GM19395 (cell line): ENCODE data around the gene PRKAR1B.
A peak's percentile ranks its signal among the peaks of the same experiment; 100 is the strongest.

Experiments used
- ATAC-seq: cut with Tn5 transposase; IDR thresholded peaks from one replicate; pipeline ENCODE4 v1.9.1; 2021; ENCODE audit warnings: mild to moderate bottlenecking, moderate library complexity; ENCODE audit not compliant: unreplicated experiment

The PRKAR1B gene

GRCh38 chr7:527723-528122 lies 199.4 kb downstream of the PRKAR1B start:
- ATAC-seq: no peak

DNA sequence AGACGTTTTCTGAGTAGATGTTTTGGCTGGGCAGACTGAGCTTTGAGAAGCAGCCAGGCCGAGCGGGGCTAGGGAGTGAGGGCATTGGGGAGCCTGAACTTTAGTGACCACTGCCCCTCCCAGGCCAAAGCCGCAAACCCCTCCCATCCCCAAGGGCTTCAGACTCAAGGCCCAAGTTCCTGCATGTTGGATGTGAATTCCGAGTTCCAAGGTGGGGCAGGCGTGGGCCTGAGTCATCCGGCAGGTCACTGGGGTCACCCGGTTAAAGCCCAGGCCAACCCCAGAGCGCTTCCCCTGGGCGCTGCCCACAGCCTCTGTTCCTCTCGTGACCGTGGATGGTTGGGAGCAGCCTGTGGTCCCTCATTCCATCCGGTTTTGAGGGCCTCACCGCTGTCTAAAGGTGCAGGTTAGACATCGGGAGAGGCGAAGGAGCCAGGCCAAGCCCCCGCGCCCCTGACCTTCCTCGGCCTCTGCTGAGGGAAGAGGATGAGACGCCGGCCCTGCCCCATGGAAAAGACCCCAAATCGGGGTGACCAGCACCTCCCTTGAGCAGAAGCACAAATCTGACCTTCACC lies 200.5 kb downstream of the PRKAR1B start:
- ATAC-seq: no peak

- ATAC-seq: no peak
These were observed 201.3 kb downstream of the PRKAR1B start for GRCh38 chr7:525740-526139.

- ATAC-seq: no peak
These were observed 202.3 kb downstream of the PRKAR1B start for GRCh38 chr7:524800-525199.

- ATAC-seq: no peak
These were observed 203.4 kb downstream of the PRKAR1B start for GRCh38 chr7:523347-524336.

- no peak for ATAC-seq
These were observed 204.1 kb downstream of the PRKAR1B start for GRCh38 chr7:522951-523314.

DNA sequence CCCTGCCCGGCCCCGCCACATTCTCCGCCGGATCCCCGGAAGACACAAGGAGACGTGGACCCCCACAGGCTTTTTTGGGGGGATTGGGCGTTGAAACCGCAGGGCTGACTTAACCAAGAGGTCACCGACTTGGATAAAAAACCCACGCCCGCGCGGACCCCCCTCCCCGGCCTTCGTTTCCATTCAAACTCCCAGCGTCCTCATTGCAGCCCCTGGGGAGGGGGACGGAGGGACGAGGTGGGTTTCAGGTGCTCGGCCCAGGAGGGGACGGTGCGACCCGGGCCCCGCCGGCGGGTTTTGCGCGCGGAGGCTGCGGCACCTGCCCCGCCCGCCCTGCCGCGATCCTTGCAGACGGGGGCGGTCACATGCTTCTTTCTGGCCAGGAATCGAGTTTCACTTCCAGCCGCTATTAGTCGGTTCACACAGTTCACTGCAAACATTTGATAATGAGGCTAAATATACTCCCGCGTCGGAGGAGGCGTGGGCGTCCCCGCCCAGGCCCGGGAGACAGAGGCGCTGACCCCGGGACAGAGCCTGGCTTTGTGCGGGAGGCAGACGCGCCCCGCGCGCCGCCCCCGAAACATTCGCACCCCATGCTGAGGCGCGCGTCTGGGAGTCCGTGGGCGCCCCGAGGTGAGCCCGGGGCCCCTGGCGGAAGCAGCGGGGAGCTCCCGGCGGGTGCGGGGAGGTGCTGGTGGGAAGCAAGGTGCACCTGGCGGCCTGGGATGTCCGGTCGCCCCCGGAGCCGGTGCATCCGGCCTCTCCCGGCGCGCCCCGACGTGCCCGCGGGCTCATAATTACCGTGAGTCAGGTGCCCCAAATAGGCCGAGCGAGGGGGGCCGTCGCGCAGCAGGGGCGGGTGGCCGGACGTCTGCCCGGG lies 204.8 kb downstream of the PRKAR1B start:
- ATAC-seq: peak; percentile 47

DNA sequence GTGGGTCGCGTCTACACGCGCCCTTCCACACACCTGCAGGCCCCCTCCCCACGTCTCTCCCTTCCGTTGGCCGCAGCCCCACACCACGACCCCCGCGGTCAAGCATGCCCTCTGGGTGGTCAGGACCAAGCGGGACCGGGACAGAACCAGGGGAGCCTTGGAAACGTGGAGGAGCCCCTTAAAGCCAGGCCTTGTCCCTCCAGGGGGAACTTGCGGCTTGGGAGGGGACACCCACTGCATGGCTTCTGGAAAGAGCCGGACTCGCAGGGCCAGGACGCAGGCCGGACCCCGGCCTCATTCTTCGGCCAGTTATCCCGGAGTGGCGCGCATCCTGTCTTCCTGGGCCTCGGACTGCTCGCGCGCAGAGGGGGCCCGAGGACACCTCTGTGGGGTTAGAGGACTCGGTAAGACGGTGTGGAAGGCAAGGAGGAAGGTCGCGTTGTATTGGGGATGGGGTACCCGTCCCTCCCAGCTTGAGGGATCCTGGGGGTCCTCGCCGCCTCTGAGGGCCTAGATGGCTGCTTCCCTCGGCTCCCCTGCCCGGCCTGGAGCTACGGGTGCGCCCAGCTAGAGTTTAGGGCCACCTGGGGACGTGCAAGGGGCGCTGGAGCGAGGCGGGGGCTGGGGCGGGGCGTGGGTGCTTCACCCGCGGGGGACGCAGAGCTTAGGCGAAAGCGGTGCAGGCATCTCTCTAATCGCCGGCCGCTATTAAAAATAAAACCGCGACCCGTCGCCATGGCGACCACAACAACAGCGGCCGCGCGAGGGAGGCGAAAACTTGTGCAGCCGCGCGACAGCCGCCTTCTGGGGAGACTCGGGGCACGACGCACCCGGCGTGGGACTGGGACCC lies 205.6 kb downstream of the PRKAR1B start:
- ATAC-seq: no peak

DNA sequence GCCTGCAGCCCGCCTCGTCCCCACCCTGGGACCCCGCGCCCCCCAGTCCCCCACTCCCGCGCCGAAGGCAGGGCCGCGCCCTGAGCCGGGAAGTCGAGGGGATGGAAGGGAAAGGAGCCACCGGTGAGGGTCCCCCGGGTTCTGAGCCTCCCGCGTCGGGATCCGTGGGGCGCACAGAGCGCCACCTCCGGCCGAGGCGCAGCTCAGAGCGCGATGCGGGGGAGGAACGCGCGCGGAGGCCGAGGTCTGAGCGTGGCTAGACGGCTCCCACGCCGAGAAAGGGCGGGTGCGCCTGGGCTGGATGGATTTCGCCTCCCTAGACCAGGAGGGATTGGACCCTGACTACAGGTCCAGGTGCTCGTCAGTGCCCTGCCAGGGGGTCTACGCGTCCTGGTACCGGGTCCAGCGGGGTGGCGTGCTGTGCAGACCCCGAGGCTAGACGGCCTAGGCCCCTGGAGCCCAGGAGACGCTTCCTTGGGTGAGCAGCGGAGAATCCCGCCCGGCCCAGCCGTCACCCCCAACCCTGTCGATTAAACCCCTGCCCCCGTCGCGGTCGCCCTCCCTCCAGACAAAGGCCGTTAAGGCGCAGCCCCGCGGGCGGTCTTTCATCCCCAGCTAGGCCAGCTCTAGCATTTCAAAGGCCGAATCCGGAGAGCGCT lies 206.4 kb downstream of the PRKAR1B start:
- ATAC-seq: no peak

DNA sequence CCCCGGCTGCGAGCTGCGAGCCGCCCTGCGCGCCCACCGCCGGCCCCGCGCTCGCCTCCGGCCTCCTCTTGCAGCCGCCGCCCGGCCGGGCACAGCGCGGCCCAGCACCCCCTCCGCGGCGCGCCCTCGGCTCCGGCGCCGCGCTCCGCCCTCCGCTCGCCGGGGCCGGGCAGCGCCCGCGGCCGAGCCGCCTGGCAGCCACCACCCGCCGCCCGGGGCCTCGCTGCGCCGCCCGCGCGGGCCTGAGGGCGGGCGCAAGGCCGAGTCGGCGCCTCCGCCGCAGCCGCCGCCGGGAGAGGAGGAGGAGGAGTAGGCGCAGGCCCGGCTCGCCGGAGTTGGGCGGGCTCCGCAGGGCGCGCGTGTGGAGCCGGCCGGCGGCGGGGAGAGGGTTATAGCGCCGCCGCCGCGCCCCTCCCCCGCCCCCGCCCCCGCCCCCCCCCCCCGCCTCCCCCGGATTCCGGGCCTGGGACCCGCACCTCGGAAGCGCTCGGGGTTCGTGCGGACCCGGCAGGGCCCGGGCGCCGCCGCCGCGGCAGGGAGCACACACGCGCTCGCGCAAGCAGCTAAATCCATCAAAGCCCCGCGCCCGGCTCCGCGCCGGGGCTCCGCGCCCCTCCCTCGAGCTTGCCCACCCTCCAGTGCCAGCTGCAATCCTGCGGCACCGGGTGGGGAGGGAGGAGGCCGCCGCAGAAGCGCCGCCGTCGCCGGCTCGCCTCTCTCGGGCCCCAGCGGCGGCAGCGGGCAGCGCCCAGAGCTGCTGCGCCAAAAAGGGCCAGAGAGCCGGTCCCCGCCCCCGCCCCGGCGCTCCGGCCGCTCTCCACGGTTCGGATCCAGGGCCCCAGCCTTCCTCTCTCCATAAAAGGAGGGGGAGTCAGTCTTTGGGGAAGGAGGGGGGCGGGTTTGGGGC lies 207.3 kb downstream of the PRKAR1B start, which contains the start of gene PDGFA:
TSS of gene PDGFA (minus strand) at position 363 of the 907 bp plus-strand sequence. CDS start 845 bp downstream, outside the sequence.
- no peak for ATAC-seq

GRCh38 chr7:518630-519483 lies 208.2 kb downstream of the PRKAR1B start:
- ATAC-seq: no peak

GRCh38 chr7:517774-518629 lies 209.1 kb downstream of the PRKAR1B start:
- no peak for ATAC-seq

DNA sequence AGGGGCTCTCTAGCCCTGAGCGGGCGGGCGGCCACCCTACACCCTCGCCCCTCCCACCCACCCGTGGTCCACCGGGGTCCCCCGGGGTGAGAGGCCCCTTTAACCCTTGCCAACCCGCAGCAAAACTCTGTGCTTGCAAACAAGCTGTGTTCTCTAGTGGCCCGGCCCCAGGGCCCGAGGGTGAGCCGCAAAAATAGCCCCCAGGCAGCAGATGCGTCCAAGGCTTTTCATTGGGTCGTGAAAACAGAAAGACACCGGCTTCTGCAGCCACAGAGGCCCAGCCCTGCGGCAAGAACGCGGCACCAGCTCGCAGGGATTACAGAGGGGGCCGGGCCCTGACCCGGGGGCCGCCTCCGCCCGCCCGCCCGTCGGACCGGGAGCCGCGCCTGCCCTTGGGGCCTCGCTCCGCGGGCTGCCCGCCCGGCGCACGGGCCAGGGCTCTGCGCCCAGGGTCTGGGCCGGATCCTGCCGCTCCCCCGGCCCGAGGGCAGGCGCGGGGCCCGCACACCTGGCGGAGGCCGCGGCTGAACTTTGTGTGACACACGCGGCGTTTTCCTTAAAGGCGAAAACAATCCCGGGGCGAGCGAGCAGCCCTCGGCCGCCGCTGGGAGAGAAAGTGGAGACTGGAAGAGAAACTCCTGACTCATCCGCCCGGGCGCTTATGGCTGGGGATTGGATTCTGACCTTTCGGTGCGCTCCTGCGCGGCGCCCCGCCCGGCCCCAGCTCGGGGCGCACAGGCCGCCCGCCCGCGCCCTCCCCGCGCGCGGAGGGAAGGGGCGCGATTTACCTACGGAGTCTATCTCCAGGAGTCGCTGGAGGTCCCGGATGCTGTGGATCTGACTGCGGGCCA lies 210.2 kb downstream of the PRKAR1B start:
- ATAC-seq: no peak

DNA sequence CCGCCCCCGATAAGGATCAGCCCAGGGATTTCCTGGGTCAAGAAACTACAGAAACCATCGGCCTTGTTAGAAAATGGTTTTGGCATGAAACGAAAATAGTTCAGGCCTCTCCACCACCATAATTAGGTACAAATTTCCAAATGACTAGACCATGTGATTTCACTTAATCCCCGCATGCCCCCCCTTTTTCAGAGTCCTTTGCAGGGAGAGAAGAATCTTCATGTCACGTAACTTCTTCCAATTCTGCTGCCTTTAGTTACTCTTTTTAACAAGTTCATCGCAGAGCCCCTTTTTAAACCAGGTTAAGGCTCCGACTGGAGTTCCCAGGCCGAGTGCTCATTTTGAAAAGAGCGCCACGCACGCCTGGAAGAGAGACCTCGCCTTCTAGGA lies 210.9 kb downstream of the PRKAR1B start:
- ATAC-seq: no peak

DNA sequence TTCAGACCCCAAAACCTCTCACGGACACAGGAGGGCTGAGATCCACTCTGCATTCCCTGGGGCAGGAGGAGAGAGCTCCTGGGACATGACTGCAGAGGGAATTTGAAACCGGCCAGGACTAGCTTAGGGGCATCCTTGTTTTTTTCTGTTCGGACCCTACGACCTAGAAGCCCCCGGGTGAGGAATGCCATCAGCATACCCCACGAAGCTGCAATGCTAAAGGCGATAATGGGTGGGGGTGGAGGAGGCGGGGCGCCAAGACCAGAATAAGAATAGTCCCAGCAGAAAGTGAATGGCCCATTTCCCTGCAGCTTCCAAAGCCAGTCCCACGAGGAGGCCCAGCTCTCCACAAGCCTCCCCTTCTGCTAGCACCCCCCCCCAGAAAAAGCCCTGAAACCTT lies 211.5 kb downstream of the PRKAR1B start:
- ATAC-seq: no peak
